Measurements from ENCODE around the gene CENPO.

The CENPO gene

DNA sequence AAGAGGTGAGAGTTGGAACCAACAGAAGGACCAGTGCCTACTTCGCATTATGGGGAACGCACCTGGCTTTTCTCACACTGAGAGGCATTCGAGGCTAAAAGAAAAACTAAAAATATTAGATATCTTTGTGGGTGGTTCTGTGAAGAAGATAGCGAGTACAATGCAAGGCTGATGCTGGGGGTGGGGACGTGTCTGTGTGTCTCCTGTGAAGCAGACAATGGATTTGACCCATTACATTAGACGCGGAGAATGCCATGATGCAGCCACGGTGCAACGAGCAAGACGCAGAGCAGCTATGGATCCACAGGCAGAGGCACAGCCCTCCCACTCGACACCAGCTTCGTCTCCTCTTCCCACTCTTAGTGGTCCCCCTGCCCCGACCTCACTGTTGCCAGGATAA lies 65.8 kb downstream of the CENPO start:
- Histone ChIP-seq H3K27ac (ENCODE audit: low read length) (no peak overlapping the region), H4K20me1 (ENCODE audit: insufficient read depth, low read length) (no peaks in the 10 kb centered on the region), H3K4me3 (ENCODE audit: low read length) (no peak overlapping the region), H3K9me3 (replicated peaks; ENCODE audit: insufficient read depth, low read length) (no peaks in the 10 kb centered on the region), H3K4me1 (ENCODE audit: low read length) (no peaks in the 10 kb centered on the region), H2AFZ (ENCODE audit: low read length) (no peak overlapping the region), H3K79me2 (ENCODE audit: low read length) (peaks cover 77% of the 10 kb centered on the region), H3K27me3 (replicated peaks; ENCODE audit: insufficient read depth, low read length) (no peaks in the 10 kb centered on the region), H3K9me2 (replicated peaks; ENCODE audit: insufficient read depth, low read length) (no peaks in the 10 kb centered on the region), H3K4me2 (ENCODE audit: low read depth, low read length) (no peak overlapping the region), H3K9ac (ENCODE audit: low read length) (no peak overlapping the region), H3K36me3 (replicated peaks; ENCODE audit: insufficient read depth, low read length) (peaks cover 7% of the 10 kb centered on the region; the same call in 1 of the 2 replicates), H3F3A (ENCODE audit: insufficient read depth, low read length) (no peaks in the 10 kb centered on the region)
- no peak for DNase-seq
- TF ChIP-seq, protein P1, sequence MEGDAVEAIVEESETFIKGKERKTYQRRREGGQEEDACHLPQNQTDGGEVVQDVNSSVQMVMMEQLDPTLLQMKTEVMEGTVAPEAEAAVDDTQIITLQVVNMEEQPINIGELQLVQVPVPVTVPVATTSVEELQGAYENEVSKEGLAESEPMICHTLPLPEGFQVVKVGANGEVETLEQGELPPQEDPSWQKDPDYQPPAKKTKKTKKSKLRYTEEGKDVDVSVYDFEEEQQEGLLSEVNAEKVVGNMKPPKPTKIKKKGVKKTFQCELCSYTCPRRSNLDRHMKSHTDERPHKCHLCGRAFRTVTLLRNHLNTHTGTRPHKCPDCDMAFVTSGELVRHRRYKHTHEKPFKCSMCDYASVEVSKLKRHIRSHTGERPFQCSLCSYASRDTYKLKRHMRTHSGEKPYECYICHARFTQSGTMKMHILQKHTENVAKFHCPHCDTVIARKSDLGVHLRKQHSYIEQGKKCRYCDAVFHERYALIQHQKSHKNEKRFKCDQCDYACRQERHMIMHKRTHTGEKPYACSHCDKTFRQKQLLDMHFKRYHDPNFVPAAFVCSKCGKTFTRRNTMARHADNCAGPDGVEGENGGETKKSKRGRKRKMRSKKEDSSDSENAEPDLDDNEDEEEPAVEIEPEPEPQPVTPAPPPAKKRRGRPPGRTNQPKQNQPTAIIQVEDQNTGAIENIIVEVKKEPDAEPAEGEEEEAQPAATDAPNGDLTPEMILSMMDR (IDR thresholded peaks at IDR 0.05; ENCODE audit: low read length): no peak
- TF ChIP-seq EZH2phosphoT487 (IDR thresholded peaks at IDR 0.05; ENCODE audit: low read length) (no peak), EZH2 (optimal IDR thresholded peaks at IDR 0.05; ENCODE audit: low read depth, low read length) (no peak)

DNA sequence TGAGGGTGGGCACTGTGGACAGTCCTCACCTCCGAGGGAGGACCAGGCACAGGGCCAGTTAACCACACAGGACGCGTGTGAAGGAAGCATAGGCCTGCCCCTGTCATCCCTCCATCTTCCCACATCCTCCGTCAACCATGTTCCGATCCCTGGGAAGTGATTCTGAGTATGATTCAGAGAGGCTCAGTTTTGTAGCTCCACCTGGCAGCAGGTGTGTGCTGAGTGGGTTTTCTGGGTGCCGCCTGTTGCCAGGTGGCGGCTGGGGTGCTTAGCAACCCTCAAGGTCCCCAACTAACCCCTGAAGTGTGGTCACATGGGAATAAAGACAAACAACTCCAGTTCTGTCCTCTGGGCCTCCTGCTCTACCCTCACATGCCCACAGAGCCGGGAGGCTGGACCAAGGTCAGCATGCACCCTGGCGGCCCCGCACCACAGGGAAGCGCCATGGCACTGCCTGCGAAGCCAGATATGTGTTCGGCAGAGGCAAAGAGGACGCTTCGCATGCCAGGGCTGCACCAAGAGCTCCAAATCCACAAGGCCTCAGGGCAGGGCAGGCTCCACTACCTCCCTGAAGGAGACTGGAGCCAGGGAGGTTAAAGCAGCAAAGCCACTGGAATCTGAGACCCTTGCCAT lies 66.9 kb downstream of the CENPO start:
- no peak overlapping the region for H3K4me3 ChIP-seq (ENCODE audit: low read length)
- H3F3A ChIP-seq (ENCODE audit: insufficient read depth, low read length): no peaks in the 10 kb centered on the region
- DNase-seq: no peak
- H2AFZ ChIP-seq (ENCODE audit: low read length): no peak overlapping the region
- no peaks in the 10 kb centered on the region for H3K27me3 ChIP-seq (replicated peaks; ENCODE audit: insufficient read depth, low read length)
- TF ChIP-seq EZH2phosphoT487 (IDR thresholded peaks at IDR 0.05; ENCODE audit: low read length) (no peak), EZH2 (optimal IDR thresholded peaks at IDR 0.05; ENCODE audit: low read depth, low read length) (no peak)
- no peaks in the 10 kb centered on the region for H3K4me1 ChIP-seq (ENCODE audit: low read length)
- H4K20me1 ChIP-seq (ENCODE audit: insufficient read depth, low read length): peaks cover 3% of the 10 kb centered on the region; the same call in 1 of the 2 replicates
- no peak overlapping the region for H3K4me2 ChIP-seq (ENCODE audit: low read depth, low read length)
- H3K27ac ChIP-seq (ENCODE audit: low read length): no peak overlapping the region
- H3K36me3 ChIP-seq (replicated peaks; ENCODE audit: insufficient read depth, low read length): peaks cover 9% of the 10 kb centered on the region; the same call in 1 of the 2 replicates
- peaks cover 84% of the 10 kb centered on the region for H3K79me2 ChIP-seq (ENCODE audit: low read length)
- H3K9me3 ChIP-seq (replicated peaks; ENCODE audit: insufficient read depth, low read length): no peaks in the 10 kb centered on the region
- no peak overlapping the region for H3K9ac ChIP-seq (ENCODE audit: low read length)
- no peaks in the 10 kb centered on the region for H3K9me2 ChIP-seq (replicated peaks; ENCODE audit: insufficient read depth, low read length)

DNA sequence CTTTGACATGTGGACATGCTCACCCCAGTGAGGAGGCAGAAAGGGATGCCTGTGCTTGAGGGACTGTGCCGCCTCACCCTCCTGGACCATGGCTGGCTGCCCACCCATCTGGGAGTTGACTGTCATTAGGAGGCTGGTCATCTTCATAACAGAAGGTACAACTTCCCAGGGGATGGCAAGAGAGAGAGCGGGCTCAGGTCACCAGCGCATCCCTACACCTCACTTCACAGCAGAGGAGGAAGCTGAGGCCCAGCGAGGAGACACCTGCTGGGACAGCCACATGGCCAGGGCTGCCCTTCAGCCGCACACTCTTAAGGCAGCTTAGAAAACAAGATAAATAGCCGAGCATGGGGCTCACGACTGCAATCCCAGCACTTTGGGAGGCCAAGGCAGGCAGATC lies 67.4 kb downstream of the CENPO start:
- no peak overlapping the region for H3K27ac ChIP-seq (ENCODE audit: low read length)
- no peaks in the 10 kb centered on the region for H3K9me3 ChIP-seq (replicated peaks; ENCODE audit: insufficient read depth, low read length)
- no peak for DNase-seq
- no peak overlapping the region for H3K4me2 ChIP-seq (ENCODE audit: low read depth, low read length)
- H3K36me3 ChIP-seq (replicated peaks; ENCODE audit: insufficient read depth, low read length): peaks cover 4% of the 10 kb centered on the region; the same call in 1 of the 2 replicates
- H3K79me2 ChIP-seq (ENCODE audit: low read length): peaks cover 85% of the 10 kb centered on the region
- H3F3A ChIP-seq (ENCODE audit: insufficient read depth, low read length): no peaks in the 10 kb centered on the region
- no peaks in the 10 kb centered on the region for H3K27me3 ChIP-seq (replicated peaks; ENCODE audit: insufficient read depth, low read length)
- H4K20me1 ChIP-seq (ENCODE audit: insufficient read depth, low read length): peaks cover 3% of the 10 kb centered on the region; the same call in 1 of the 2 replicates
- no peaks in the 10 kb centered on the region for H3K9me2 ChIP-seq (replicated peaks; ENCODE audit: insufficient read depth, low read length)
- no peak overlapping the region for H3K9ac ChIP-seq (ENCODE audit: low read length)
- TF ChIP-seq EZH2phosphoT487 (IDR thresholded peaks at IDR 0.05; ENCODE audit: low read length): no peak
- H3K4me1 ChIP-seq (ENCODE audit: low read length): no peaks in the 10 kb centered on the region
- no peak overlapping the region for H2AFZ ChIP-seq (ENCODE audit: low read length)
- no peak overlapping the region for H3K4me3 ChIP-seq (ENCODE audit: low read length)

DNA sequence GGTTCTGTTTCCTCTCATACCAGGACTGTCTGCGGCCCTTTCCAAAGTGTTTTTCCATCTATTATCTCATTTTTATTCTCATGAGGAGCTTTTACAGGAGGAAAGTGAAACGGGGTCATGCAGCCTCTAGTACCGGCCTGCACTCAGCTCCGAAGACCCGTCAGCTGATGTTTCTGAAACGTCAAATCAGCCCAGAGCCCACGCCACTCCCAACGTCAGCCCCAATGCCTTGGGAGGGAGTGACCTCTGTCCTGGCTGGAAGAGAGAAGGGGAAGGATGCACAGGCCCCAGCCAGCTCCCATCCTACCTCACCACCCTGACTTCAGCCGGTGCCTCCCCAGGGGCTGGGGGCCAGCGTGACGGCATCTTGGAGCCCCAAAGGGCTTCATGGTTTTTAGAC lies 68.3 kb downstream of the CENPO start:
- Histone ChIP-seq H3K27me3 (replicated peaks; ENCODE audit: insufficient read depth, low read length) (no peaks in the 10 kb centered on the region), H3K27ac (ENCODE audit: low read length) (no peak overlapping the region), H3F3A (ENCODE audit: insufficient read depth, low read length) (no peaks in the 10 kb centered on the region), H4K20me1 (ENCODE audit: insufficient read depth, low read length) (peaks cover 3% of the 10 kb centered on the region; the same call in 1 of the 2 replicates), H3K9me2 (replicated peaks; ENCODE audit: insufficient read depth, low read length) (no peaks in the 10 kb centered on the region), H3K4me3 (ENCODE audit: low read length) (no peak overlapping the region), H3K79me2 (ENCODE audit: low read length) (peaks cover 85% of the 10 kb centered on the region), H3K4me1 (ENCODE audit: low read length) (no peaks in the 10 kb centered on the region), H3K36me3 (replicated peaks; ENCODE audit: insufficient read depth, low read length) (peaks cover 4% of the 10 kb centered on the region; the same call in 1 of the 2 replicates), H2AFZ (ENCODE audit: low read length) (no peak overlapping the region), H3K9me3 (replicated peaks; ENCODE audit: insufficient read depth, low read length) (no peaks in the 10 kb centered on the region), H3K9ac (ENCODE audit: low read length) (no peak overlapping the region), H3K4me2 (ENCODE audit: low read depth, low read length) (no peak overlapping the region)
- no peak for DNase-seq
- TF ChIP-seq EZH2phosphoT487 (IDR thresholded peaks at IDR 0.05; ENCODE audit: low read length): no peak
- TF ChIP-seq EZH2 (optimal IDR thresholded peaks at IDR 0.05; ENCODE audit: low read depth, low read length): no peak
